ENCODE data around the gene RBM22. TPM values are rescaled to one million over a fixed set of nuclear protein-coding genes. Genes with fewer than 3 reads are reported as not detected.

Gene RBM22
- total RNA-seq, 1 experiment from 2014 or later = 66.8 TPM

GRCh38 chr5:150731669-150732242 is 30.9 kb upstream of the RBM22 start:
- no peaks in the 10 kb centered on the region for H3K4me1 ChIP-seq (ENCODE audit: insufficient read depth, low read length, poor library complexity, severe bottlenecking)

GRCh38 chr5:150729859-150730258 is 29.0 kb upstream of the RBM22 start:
- H3K9me3 ChIP-seq (ENCODE audit: low read depth, low read length, poor library complexity, severe bottlenecking) = no peaks in the 10 kb centered on the region
- peaks cover 73% of the 10 kb centered on the region for H3K36me3 ChIP-seq (ENCODE audit: insufficient read depth, low read length, poor library complexity, severe bottlenecking)
- no peak for TF ChIP-seq EZH2 (IDR thresholded peaks at IDR 0.05; ENCODE audit: borderline replicate concordance, low read depth, low read length, poor library complexity, severe bottlenecking)
- TF ChIP-seq, protein P1, sequence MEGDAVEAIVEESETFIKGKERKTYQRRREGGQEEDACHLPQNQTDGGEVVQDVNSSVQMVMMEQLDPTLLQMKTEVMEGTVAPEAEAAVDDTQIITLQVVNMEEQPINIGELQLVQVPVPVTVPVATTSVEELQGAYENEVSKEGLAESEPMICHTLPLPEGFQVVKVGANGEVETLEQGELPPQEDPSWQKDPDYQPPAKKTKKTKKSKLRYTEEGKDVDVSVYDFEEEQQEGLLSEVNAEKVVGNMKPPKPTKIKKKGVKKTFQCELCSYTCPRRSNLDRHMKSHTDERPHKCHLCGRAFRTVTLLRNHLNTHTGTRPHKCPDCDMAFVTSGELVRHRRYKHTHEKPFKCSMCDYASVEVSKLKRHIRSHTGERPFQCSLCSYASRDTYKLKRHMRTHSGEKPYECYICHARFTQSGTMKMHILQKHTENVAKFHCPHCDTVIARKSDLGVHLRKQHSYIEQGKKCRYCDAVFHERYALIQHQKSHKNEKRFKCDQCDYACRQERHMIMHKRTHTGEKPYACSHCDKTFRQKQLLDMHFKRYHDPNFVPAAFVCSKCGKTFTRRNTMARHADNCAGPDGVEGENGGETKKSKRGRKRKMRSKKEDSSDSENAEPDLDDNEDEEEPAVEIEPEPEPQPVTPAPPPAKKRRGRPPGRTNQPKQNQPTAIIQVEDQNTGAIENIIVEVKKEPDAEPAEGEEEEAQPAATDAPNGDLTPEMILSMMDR (conservative IDR thresholded peaks at IDR 0.05; ENCODE audit: low read depth, low read length) = no peak
- BruUV-seq (replicated peaks) = no TSS peak
- intact Hi-C loops (cut with micrococcal nuclease; ENCODE audit: unreplicated experiment) = no loop called here
- H3K4me3 ChIP-seq (ENCODE audit: low read depth, low read length, poor library complexity, severe bottlenecking) = no peak overlapping the region
- ChIA-PET CTCF (no interaction called here), POLR2A (ENCODE audit: low non-redundant PET) (no interaction called here)
- no peaks in the 10 kb centered on the region for H3K27me3 ChIP-seq (replicated peaks; ENCODE audit: insufficient read depth, low read depth, low read length, poor library complexity)
- no peaks in the 10 kb centered on the region for H3K4me1 ChIP-seq (ENCODE audit: insufficient read depth, low read length, poor library complexity, severe bottlenecking)
- no peak overlapping the region for H3K27ac ChIP-seq (ENCODE audit: low read depth, low read length, poor library complexity, severe bottlenecking)
- no peak for DNase-seq (ENCODE audit: low spot score)

More at GRCh38 chr5:150731669-150732242, 30.9 kb upstream of the RBM22 start:
- no peak for DNase-seq (ENCODE audit: low spot score)
- Histone ChIP-seq H3K9me3 (ENCODE audit: low read depth, low read length, poor library complexity, severe bottlenecking) (no peaks in the 10 kb centered on the region), H3K27me3 (replicated peaks; ENCODE audit: insufficient read depth, low read depth, low read length, poor library complexity) (no peaks in the 10 kb centered on the region), H3K36me3 (ENCODE audit: insufficient read depth, low read length, poor library complexity, severe bottlenecking) (peaks cover 59% of the 10 kb centered on the region), H3K4me3 (ENCODE audit: low read depth, low read length, poor library complexity, severe bottlenecking) (no peak overlapping the region), H3K27ac (ENCODE audit: low read depth, low read length, poor library complexity, severe bottlenecking) (no peak overlapping the region)
- POLR2A ChIA-PET (ENCODE audit: low non-redundant PET) = no interaction called here
- no TSS peak for BruUV-seq (replicated peaks)
- intact Hi-C loops (cut with micrococcal nuclease; ENCODE audit: unreplicated experiment) = no loop called here
- TF ChIP-seq, protein P1 (conservative IDR thresholded peaks at IDR 0.05; ENCODE audit: low read depth, low read length) = no peak
- no peak for TF ChIP-seq EZH2 (IDR thresholded peaks at IDR 0.05; ENCODE audit: borderline replicate concordance, low read depth, low read length, poor library complexity, severe bottlenecking)
- CTCF ChIA-PET = no interaction called here

DNA sequence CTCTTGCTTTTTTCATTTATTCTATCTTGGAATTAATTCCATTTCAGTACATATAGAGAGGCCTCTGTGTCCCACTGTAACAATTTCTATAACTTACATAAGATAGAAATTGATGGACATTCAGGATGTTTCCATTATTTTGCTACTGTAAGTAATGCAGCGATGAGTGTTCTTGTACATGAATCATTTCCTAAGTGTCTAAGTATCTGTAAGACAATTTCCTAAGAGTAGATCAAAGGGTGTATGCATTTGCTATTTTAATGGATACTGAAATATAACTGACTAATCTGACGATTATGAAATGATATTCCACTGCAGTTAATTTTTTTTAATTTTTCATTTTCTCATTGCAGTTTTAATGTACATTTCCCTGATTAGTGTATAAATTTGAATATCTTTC is 23.0 kb upstream of the RBM22 start:
- Histone ChIP-seq H3K9me3 (ENCODE audit: low read depth, low read length, poor library complexity, severe bottlenecking) (no peaks in the 10 kb centered on the region), H3K4me3 (ENCODE audit: low read depth, low read length, poor library complexity, severe bottlenecking) (no peak overlapping the region), H3K36me3 (ENCODE audit: insufficient read depth, low read length, poor library complexity, severe bottlenecking) (peaks cover 89% of the 10 kb centered on the region), H3K27me3 (replicated peaks; ENCODE audit: insufficient read depth, low read depth, low read length, poor library complexity) (no peaks in the 10 kb centered on the region), H3K4me1 (ENCODE audit: insufficient read depth, low read length, poor library complexity, severe bottlenecking) (no peaks in the 10 kb centered on the region), H3K27ac (ENCODE audit: low read depth, low read length, poor library complexity, severe bottlenecking) (no peak overlapping the region)
- CTCF ChIA-PET = no interaction called here
- DNase-seq (ENCODE audit: low spot score) = no peak
- intact Hi-C loops (cut with micrococcal nuclease; ENCODE audit: unreplicated experiment) = no loop called here
- BruUV-seq (replicated peaks) = no TSS peak
- TF ChIP-seq EZH2 (IDR thresholded peaks at IDR 0.05; ENCODE audit: borderline replicate concordance, low read depth, low read length, poor library complexity, severe bottlenecking) = no peak
- TF ChIP-seq, protein P1 (conservative IDR thresholded peaks at IDR 0.05; ENCODE audit: low read depth, low read length) = no peak
- POLR2A ChIA-PET (ENCODE audit: low non-redundant PET) = no interaction called here
